ENCODE results near the gene MACROH2A2. TPM values are rescaled to one million over a fixed set of nuclear protein-coding genes. Genes with fewer than 3 reads are reported as not detected.

MACROH2A2 gene
- total and polyA plus RNA-seq, 2 of the 4 experiments (the other 2 are of a cell fraction) = 16.1 to 17.4 TPM

GRCh38 chr10:70090013-70090412, 37.4 kb downstream of the MACROH2A2 start:
- in situ Hi-C loops (cut with MboI; ENCODE audit: low sequenced_read_pairs) = no loop called here
- POLR2A ChIA-PET (ENCODE audit: unreplicated experiment) = no interaction called here

More at GRCh38 chr10:70090013-70090412, 37.4 kb downstream of the MACROH2A2 start:
- ATAC-seq (ENCODE audit: low read depth) = no peak
- Histone ChIP-seq H3K9me3 (ENCODE audit: control insufficient read depth, insufficient read depth, low read length) (no peaks in the 10 kb centered on the region), H2BK20ac (ENCODE audit: low read depth, low read length) (no peak overlapping the region), H3K27me3 (ENCODE audit: control insufficient read depth, insufficient read depth, low read length) (no peaks in the 10 kb centered on the region), H3K9me1 (ENCODE audit: insufficient read depth, low read length) (peaks cover 2% of the 10 kb centered on the region; the same call in 1 of the 2 replicates), H2BK120ac (ENCODE audit: low read depth, low read length) (no peak overlapping the region), H3K4ac (ENCODE audit: low read depth, low read length) (no peak overlapping the region), H2AK5ac (ENCODE audit: low read depth, low read length) (no peak overlapping the region), H3K27ac (ENCODE audit: insufficient read depth, low read length) (no peak overlapping the region), H2BK5ac (ENCODE audit: low read depth, low read length, poor library complexity, severe bottlenecking) (no peak overlapping the region), H3K9ac (ENCODE audit: low read depth, low read length) (no peak overlapping the region), H3K4me2 (ENCODE audit: low read depth, low read length) (no peak overlapping the region), H3K79me1 (ENCODE audit: low read depth in 1 of 2, low read length in 2 of 2) (no peaks in the 10 kb centered on the region), H3K18ac (ENCODE audit: low read depth, low read length) (no peak overlapping the region), H2AK9ac (replicated peaks; ENCODE audit: low read depth, low read length, poor library complexity) (no peak overlapping the region), H4K5ac (ENCODE audit: low read depth, low read length) (no peak overlapping the region), H2AFZ (replicated peaks; ENCODE audit: low read length, poor library complexity) (no peak overlapping the region), H2BK15ac (ENCODE audit: low read depth, low read length) (no peak overlapping the region), H3K14ac (replicated peaks; ENCODE audit: low read depth, low read length) (no peak overlapping the region), H3K4me3 (ENCODE audit: insufficient read depth, low read depth, low read length) (no peak overlapping the region), H3K36me3 (ENCODE audit: control insufficient read depth, insufficient read depth, low read length) (peaks cover 25% of the 10 kb centered on the region), H3K23ac (ENCODE audit: low read depth, low read length) (no peak overlapping the region), H3K4me1 (ENCODE audit: control insufficient read depth, insufficient read depth, low read length) (no peaks in the 10 kb centered on the region), H4K91ac (ENCODE audit: insufficient read depth, low read depth, low read length) (no peak overlapping the region), H4K20me1 (ENCODE audit: insufficient read depth, low read length) (no peaks in the 10 kb centered on the region), H3K56ac (ENCODE audit: extremely low read depth, insufficient read depth, low read length) (no peak overlapping the region), H4K8ac (ENCODE audit: low read depth in 2 of 2, low read length in 2 of 2) (no peak overlapping the region)
- intact Hi-C loops (cut with micrococcal nuclease) = no loop called here
- 98% methylated on average over 6 of the region's 8 CpGs; no CpG with 5 or more reads in 1 of the 2 experiments for WGBS, 2 experiments (ENCODE audit: extremely low coverage in 2 of 2, insufficient read length in 1 of 2)
- BruUV-seq (replicated peaks) = no TSS peak
- CTCF ChIA-PET = no interaction called here
- TF ChIP-seq ELK1 (IDR thresholded peaks at IDR 0.05; ENCODE audit: borderline replicate concordance, low read depth, low read length) (no peak), NFE2L2 (IDR thresholded peaks at IDR 0.05; ENCODE audit: low read depth, low read length) (no peak), SMC3 (IDR thresholded peaks at IDR 0.05; ENCODE audit: low read depth, low read length) (no peak), USF2 (IDR thresholded peaks at IDR 0.05; ENCODE audit: low read depth, low read length) (no peak), BHLHE40 (IDR thresholded peaks at IDR 0.05; ENCODE audit: low read depth, low read length) (no peak), MAFK (IDR thresholded peaks at IDR 0.05; ENCODE audit: low read depth, low read length) (no peak), MAZ (IDR thresholded peaks at IDR 0.05; ENCODE audit: borderline replicate concordance, low read depth, low read length) (no peak), CHD1 (IDR thresholded peaks at IDR 0.05; ENCODE audit: low read depth, low read length) (no peak), POLR2A (IDR thresholded peaks at IDR 0.05; ENCODE audit: low read depth, low read length) (no peak), FOS (IDR thresholded peaks at IDR 0.05; ENCODE audit: low read depth, low read length) (no peak), RFX5 (IDR thresholded peaks at IDR 0.05; ENCODE audit: low read depth, low read length) (no peak)
- dilution Hi-C loops (cut with HindIII; ENCODE audit: low sequenced_read_pairs, unreplicated experiment) = no loop called here
- DNase-seq = peak; percentile 14
